Measurements from ENCODE around the gene GABBR2. TPM values are rescaled to one million over a fixed set of nuclear protein-coding genes. Genes with fewer than 3 reads are reported as not detected.

The GABBR2 gene
- total RNA-seq, 1 experiment from 2014 or later, result not detected

- BruUV-seq (replicated peaks), result no TSS peak
- DNase-seq (ENCODE audit: unreplicated experiment), result no peak
- H3K36me3 Mint-ChIP-seq (ENCODE audit: insufficient read depth, unreplicated experiment), result no peaks in the 10 kb centered on the region
- no peak overlapping the region for H3K27ac Mint-ChIP-seq (ENCODE audit: low read depth, unreplicated experiment)
- no peak for TF ChIP-seq CTCF (IDR thresholded peaks at IDR 0.05; ENCODE audit: unreplicated experiment)
- no peak overlapping the region for H3K4me3 Mint-ChIP-seq (ENCODE audit: unreplicated experiment)
- POLR2A ChIA-PET, result no interaction called here
- H3K4me1 Mint-ChIP-seq (ENCODE audit: insufficient read depth, unreplicated experiment), result no peaks in the 10 kb centered on the region
- peaks cover 52% of the 10 kb centered on the region for H3K27me3 Mint-ChIP-seq (ENCODE audit: insufficient read depth, unreplicated experiment)
- no peaks in the 10 kb centered on the region for H3K9me3 Mint-ChIP-seq (ENCODE audit: unreplicated experiment)
- CTCF ChIA-PET, result interaction anchor here (0.6 kb wide), 1 partner anchor 384 kb away, joined by 3 read pairs; no protein-coding TSS in a partner anchor
- intact Hi-C loops (cut with micrococcal nuclease), result no loop called here
Observed at GRCh38 chr9:98721643-98722042, 12.9 kb upstream of the GABBR2 start.

- no TSS peak for BruUV-seq (replicated peaks)
Observed at GRCh38 chr9:98720402-98720801, 11.7 kb upstream of the GABBR2 start.

GRCh38 chr9:98719055-98719454 lies 10.3 kb upstream of the GABBR2 start:
- Mint-ChIP-seq H3K36me3 (ENCODE audit: insufficient read depth, unreplicated experiment) (no peaks in the 10 kb centered on the region), H3K4me3 (ENCODE audit: unreplicated experiment) (no peak overlapping the region), H3K4me1 (ENCODE audit: insufficient read depth, unreplicated experiment) (no peaks in the 10 kb centered on the region), H3K9me3 (ENCODE audit: unreplicated experiment) (no peaks in the 10 kb centered on the region), H3K27me3 (ENCODE audit: insufficient read depth, unreplicated experiment) (peaks cover 62% of the 10 kb centered on the region), H3K27ac (ENCODE audit: low read depth, unreplicated experiment) (no peak overlapping the region)
- POLR2A ChIA-PET, result no interaction called here
- BruUV-seq (replicated peaks), result no TSS peak
- no peak for DNase-seq (ENCODE audit: unreplicated experiment)
- CTCF ChIA-PET, result no interaction called here
- no peak for TF ChIP-seq CTCF (IDR thresholded peaks at IDR 0.05; ENCODE audit: unreplicated experiment)
- intact Hi-C loops (cut with micrococcal nuclease), result no loop called here

More at GRCh38 chr9:98720402-98720801, 11.7 kb upstream of the GABBR2 start:
- CTCF ChIA-PET, result interaction anchor here (0.6 kb wide), 1 partner anchor 20 kb away, joined by 3 read pairs; no protein-coding TSS in a partner anchor
- no peak for TF ChIP-seq CTCF (IDR thresholded peaks at IDR 0.05; ENCODE audit: unreplicated experiment)
- no peak for DNase-seq (ENCODE audit: unreplicated experiment)
- POLR2A ChIA-PET, result no interaction called here
- H3K27ac Mint-ChIP-seq (ENCODE audit: low read depth, unreplicated experiment), result no peak overlapping the region
- H3K27me3 Mint-ChIP-seq (ENCODE audit: insufficient read depth, unreplicated experiment), result peaks cover 57% of the 10 kb centered on the region
- no peaks in the 10 kb centered on the region for H3K9me3 Mint-ChIP-seq (ENCODE audit: unreplicated experiment)
- no peaks in the 10 kb centered on the region for H3K4me1 Mint-ChIP-seq (ENCODE audit: insufficient read depth, unreplicated experiment)
- no peaks in the 10 kb centered on the region for H3K36me3 Mint-ChIP-seq (ENCODE audit: insufficient read depth, unreplicated experiment)
- no peak overlapping the region for H3K4me3 Mint-ChIP-seq (ENCODE audit: unreplicated experiment)
- intact Hi-C loops (cut with micrococcal nuclease), result no loop called here

- TF ChIP-seq CTCF (IDR thresholded peaks at IDR 0.05; ENCODE audit: unreplicated experiment), result no peak
- H3K27me3 Mint-ChIP-seq (ENCODE audit: insufficient read depth, unreplicated experiment), result peaks cover 51% of the 10 kb centered on the region
- no peak for DNase-seq (ENCODE audit: unreplicated experiment)
- H3K9me3 Mint-ChIP-seq (ENCODE audit: unreplicated experiment), result no peaks in the 10 kb centered on the region
- H3K4me1 Mint-ChIP-seq (ENCODE audit: insufficient read depth, unreplicated experiment), result no peaks in the 10 kb centered on the region
- no peak overlapping the region for H3K27ac Mint-ChIP-seq (ENCODE audit: low read depth, unreplicated experiment)
- no peak overlapping the region for H3K4me3 Mint-ChIP-seq (ENCODE audit: unreplicated experiment)
- intact Hi-C loops (cut with micrococcal nuclease), result no loop called here
- BruUV-seq (replicated peaks), result no TSS peak
- POLR2A ChIA-PET, result no interaction called here
- H3K36me3 Mint-ChIP-seq (ENCODE audit: insufficient read depth, unreplicated experiment), result no peaks in the 10 kb centered on the region
- CTCF ChIA-PET, result no interaction called here
Observed at GRCh38 chr9:98714833-98715232, 6.1 kb upstream of the GABBR2 start.

Measured in MCF 10A (cell line).